Measurements from ENCODE around the gene SLC5A1.

SLC5A1 gene

DNA sequence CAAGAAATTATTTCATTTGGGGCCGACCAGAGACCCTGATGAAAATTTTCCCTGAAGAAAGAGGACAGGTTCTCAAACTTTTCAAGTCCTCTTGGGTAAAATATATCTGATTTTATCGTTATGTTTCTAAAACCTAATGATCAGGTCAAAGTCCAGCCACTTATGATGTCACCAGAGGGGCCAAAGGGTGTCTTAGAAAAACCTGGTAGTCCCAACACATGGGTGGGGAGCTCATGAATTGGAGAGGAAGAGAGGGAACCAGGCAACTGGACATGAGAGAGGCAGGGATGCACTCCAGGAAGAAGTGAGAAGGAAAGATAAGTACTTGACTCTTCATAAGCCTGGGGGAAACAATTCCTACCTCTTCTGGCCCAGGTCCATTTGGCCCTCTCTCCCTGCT is 9.2 kb downstream of the SLC5A1 start:
- DNase-seq: no peak

DNA sequence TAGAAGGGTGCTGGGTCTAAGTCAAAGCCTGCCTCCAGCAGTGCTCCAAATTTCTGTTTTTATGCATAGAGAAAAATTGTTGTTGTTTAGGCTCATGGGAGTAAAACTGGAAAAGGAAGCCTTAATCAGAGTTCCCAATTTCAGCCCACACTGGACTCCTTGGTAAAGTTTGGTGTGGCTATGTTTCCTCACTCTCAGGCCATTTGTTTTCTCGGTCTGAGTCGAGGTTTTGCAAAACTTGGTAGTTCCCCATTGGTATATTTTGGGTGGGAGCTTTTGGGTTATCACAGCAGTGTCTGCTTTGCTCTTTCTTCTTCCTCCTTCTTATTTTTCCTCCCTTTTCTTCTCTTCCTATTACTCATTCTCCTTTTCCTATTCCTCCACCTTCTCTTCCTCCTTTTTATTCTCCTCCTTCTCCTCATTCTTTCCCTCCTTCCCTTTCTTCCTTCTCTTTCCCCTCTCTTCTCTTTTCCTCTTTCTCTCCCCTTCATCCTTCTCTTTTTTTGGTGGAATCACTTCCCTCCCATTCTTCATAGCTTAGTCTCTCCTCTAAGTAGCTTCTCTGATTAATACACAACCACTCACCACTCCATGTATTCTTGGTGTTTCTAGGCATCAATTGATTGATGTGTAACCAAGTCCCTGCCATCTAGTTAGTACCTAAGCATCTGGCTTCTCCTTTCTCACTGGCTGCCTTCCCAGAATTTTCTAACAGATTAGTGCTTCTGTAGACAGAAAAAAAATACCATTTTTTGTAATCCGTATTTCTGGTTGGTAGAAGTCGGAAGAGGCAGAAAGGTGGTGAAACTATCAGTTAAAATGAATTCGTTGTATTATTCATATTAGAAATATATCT is 10.1 kb downstream of the SLC5A1 start:
- DNase-seq: no peak

DNA sequence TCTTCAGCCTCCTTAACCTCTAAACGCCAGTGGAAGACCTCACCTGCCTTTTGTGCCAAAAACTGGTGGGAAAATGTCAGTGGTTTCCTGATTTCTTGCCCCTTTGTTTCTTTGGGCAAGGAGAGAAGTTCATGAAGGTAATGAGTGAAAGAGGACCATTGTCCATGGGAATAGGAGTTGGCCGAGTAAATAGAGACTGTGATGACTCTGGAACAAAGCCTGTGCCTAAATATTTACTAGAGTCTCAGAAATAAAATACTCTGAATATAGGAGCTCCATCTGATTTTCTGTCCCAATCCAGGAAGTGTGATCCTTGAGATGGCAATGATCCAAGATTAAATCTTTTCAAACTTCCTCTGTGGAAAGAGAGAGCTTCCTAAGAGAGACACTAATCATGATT is 12.0 kb downstream of the SLC5A1 start:
- DNase-seq: no peak

DNA sequence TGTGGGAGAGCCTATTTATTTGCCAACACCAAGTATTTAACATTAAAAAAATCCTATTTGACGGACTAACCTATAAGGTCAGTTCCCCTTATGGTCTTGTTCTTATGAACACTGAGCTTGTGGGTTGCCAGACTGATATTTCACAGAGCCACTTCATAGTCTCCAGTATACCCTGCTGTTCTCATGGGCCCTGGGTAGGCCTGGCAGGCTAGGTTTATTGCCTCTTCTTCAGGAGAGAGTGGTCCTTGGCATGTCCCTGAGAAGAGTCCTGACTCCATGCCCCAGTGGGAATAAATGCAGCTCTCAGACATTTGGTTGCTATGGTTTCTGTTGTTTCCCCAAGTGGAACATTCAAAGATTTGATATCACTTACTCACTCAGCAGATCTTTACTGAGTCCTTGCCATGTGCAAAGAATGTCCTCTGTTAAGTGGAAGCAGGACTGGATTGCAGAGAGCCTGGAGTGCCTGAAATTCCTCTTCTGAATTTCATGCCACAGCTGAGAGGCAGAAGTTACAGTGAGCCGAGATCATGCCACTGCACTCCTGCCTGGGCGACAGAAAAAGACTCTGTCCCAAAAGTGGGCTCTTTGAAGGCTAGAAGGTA is 15.7 kb downstream of the SLC5A1 start:
- no peak for DNase-seq

DNA sequence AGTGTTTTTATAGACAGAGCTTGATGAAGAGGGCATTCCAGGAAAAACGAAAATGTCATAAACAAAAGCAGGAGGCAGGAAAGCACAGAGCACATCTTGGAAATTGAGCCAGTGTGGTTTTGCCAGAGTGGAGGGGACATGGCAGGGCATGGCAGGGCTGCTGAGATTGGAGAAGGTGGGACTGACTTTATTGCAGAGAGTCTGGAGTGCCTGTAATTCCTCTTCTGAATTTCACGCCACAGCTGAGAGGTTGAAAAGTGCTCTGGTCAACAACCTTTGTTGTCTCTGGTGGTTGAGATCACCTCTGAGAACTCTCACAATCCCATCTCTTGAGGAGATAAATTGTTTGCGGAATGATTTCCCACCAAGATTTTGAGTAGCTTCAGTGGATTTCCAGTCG is 16.4 kb downstream of the SLC5A1 start:
- DNase-seq: no peak

DNA sequence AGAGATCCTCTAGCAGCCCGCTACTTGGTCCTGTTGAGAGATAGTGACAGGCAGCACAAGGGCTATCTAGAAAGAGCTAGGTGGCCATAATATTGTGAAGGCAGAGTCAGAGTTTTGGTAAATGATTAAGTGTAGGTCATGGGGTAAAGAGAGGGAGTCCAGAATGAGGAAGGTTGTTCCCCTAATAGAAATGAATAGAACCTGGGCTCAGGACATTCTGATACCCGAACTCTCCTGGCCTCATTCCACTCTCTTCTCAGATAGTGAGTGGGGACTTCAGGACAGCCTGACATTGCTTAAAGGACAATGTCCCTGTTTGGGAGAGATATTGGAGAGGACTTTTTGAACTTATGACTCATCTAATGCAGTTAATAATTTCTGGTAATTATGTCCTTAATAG is 20.6 kb downstream of the SLC5A1 start:
- no peak for DNase-seq

DNA sequence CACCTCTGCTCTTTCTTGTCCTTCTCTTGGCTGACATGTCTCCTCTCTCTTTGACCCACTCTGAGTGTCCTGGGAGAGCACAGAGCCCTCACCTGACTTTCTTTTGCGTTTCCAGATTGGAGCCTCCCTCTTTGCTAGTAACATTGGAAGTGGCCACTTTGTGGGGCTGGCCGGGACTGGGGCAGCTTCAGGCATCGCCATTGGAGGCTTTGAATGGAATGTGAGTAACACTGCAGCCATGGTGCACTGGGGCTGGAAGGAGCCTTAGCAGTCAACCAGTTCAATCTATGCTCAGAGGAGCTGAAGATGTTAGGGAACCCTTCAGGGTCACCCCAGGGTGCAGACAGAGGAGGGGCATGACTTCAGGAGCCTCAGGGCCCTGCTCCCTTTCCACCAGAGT is 23.8 kb downstream of the SLC5A1 start:
- no peak for DNase-seq

DNA sequence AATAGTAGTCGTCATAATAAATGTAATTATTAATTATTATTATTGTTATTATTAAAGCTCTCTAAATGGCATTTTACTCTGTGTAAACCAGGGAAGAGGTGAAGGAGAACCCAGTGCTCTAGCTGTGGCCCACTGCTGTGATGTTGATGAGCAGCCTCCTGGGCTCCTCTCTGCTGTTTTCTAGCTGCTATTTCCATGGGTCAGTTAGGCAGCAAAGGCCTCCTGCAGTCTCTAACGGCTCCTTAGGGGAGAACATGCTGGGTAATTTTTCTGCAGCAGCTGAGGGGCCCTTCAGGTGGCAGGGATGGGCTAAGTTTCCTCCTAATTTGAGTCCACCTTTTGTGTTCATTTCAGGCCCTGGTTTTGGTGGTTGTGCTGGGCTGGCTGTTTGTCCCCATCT is 24.6 kb downstream of the SLC5A1 start:
- no peak for DNase-seq

DNA sequence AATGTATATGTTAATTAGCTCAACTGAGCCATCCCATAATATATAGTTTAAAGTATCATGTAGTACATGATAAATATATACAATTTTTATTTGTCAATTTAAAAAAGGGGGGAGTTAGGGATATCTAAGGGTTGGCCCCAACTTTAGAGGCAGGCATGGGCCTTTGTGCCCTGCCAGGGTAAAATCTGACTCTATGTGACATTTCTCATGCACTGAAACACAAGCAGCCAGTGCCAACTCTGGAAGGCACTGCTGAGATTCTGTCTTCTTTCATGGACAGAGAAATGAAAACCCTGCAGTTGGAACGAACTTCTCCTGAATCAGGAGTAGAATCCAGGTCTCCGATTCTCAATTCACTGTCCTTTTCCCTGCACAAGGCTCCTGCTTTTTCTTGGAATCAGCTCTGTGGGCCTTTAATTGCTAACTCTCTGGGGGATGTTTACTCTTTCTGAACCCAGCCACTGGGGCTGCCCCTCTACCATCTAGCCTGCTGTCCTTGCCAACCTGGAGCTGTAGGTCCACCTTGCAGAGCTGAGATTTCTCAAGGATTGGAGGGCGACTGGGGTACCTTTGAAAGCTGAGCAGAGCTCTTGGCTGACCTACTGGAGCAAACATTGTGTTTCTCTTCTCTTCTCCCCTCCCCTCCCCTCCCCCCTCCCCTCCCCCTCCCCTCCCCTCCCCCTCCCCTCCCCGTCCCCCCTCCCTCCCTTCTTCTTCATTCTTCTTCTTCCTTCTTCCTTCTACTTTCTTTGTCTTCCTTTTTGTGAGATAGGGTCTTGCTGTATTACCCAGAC is 26.7 kb downstream of the SLC5A1 start:
- no peak for DNase-seq

DNA sequence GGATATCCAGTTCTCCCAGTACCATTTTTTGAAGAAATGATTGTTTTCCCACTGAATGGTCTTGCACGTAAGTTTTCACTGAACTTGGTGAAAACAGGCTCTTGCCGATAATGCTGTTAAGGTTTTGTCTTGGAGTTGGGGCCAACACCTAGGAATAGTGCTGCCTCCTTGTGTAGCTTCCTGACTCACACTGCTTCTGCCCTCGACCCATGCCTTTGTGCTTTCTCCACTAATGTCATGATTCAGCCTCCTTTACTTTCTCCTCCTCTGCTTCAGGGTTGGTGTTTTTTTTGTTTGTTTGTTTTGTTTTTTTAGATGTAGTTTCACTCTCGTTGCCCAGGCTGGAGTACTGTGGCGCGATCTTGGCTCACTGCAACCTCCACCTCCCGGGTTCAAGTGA is 30.2 kb downstream of the SLC5A1 start:
- no peak for DNase-seq

DNA sequence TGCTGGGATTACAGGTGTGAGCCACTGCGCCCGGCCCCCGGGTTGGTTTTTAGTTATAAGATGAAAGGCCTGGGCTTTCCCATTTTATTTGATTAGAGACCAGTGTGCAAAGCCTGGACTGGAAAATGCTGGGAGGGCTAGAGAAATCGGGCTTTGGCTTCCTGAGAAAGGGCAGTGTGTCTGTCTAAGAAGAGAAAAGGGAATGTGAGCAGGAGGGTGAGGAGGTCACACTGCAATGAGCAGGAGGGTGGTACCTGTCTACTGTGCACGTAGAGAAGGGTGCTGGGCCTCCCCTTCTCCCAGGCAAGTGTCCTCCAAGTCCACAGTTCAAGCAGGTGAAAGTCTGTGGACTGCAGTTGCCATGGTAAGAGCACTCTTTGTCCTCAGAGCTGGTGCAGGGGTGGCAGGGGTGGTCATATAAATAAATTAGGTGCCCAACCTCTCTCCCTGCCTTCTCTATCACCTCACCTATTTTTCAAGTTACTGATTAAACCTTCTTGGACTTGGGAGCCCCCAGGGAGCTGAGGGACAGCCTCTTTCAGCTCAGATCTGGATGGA is 30.8 kb downstream of the SLC5A1 start:
- DNase-seq: no peak

DNA sequence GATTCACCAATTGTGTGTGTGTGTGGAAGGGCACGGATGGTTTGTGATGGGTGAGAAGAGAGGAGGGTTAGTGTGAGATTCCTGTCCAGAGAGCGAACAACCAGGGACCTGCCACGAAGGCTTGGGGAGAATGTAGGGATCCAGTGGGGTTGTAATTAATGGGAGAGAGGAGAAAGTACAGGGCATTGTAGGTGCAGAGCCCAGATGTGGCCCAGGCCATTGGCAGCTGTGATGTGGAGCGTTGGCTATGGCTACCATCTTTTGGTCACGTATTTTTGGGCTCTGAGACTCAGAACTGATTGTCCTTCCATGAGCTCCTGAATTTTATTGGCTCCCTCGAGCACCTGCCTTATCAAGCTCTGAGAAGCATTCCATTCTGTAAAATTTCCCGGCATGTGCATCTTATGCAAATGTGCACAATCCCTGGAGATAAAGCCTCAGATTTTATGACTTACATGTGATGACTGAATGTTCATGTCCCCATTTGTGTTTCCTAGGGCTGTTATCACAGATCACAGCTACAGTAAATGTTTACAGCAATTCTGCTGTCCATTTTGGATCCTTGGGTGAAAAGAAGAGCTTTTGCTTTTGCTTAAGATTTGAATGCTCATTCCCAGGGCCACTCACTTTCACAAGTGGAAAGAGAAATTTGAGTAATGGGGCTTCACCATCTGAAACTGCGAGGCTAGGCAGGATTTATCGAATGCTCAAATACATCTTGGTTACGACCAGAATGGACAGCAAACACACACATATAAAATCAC is 33.1 kb downstream of the SLC5A1 start:
- DNase-seq: no peak

DNA sequence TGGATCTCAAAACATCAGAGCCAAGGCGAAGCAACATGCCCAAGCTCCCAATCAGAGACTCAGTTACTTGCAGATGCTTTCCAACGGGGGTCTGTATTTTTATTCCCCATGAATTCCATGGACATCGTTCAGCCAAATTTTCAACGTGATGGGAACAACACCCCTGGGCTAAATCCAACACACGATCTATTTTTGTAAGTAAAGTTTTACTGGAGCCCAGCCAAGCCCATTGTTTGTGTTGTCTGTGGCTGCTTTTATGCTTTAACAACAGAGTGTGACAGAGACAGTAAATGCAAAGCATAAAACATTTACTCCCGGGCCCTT is 33.7 kb downstream of the SLC5A1 start:
- DNase-seq: no peak

DNA sequence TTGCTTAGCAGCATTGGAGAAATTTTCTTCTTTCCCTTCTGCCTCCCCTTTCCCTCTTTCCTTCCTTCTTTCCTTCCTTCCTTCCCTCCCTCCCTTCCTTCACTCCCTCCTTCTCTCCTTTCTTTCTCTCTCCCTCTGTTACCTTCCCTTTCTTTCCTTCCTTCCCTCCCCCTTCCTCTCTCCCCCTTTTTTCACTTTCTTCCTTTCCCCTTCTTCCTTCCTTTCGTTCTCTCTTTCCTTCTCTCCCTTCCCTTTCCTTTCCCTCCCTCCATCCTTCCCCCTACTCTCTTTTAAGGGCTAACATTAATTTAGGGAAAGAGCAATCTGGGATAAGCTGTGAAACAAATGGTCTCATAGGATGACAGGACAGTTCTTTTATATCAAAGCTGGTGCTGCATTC is 34.1 kb downstream of the SLC5A1 start:
- no peak for DNase-seq

DNA sequence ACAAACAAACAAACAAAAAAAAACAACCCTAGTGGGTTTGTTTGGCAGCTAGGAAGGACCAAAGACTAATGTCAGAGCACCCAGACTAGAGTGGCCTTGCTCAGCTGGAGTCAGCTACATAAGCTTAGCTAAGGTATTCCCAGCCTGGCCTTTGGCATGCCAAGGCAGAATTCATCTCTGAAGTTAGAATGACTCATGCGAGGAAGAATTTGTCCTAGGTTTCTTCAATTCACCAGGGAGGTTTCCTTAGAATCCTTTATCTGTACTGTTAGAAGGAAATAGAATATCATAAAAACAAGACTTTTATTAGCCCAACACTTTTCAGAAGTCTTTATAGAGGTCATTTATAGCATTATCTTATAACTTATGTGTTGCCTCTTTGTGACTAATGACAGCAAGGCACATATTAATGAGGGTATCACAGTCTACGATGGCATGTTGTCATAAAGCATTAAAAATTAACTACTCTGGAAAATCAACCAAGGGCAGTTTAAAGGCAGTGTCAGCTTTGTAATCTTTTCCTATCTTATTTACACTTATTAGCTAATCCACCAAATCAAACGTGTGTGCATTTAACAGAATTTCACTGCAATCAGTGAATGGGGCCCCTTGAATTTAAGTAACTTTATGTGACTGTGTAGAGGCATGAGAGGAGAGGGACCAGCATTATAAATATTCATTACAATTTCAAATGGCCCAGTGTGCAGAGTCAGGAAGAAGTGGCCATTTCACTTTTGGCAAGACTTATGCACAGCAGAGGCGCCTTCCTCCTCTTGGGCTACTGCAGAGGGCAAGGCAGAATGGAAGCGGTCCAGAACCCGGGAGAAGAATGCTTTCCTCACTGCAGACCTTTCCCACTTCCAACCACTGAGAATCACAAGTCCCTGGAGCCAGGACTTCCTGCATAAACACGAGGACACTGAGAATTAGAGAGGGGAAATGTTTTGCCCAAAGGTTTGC is 36.3 kb downstream of the SLC5A1 start:
- no peak for DNase-seq

DNA sequence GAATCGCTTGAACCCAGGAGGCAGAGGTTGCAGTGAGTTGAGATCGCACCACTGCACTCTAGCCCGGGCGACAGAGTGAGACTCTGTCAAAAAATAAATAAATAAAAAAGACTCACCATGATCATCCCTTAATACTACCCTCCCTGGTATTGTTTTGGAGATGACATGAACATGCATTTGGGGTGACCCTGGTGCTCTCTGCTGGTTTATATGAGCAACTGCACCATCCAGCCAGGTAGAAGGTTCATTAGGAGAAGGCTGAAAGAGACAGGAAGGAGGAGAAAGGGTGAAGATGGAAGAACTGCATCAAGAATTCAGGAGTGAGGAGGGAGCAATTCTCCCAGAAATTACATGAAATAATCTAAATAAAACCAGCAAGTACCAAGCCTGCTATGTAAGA is 37.8 kb downstream of the SLC5A1 start:
- DNase-seq: no peak

DNA sequence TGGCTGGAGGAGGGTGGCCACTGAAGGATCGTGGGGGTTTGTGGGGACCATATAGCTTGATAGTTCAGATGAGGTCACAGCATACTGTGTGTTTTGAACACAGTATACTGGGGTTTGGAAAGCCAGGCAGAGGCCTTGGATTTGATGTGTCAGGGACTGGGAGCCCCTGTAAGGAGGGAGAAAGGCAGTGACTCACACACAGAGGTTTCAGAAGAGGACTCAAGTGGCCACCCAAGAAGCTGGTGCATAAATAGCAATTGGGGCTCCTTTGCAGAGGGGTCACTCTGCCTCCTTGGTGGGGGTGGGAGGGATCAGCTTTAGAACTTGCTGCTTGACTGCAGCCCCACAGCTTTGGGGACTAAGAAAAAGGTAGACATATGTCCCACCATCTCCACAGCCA is 39.3 kb downstream of the SLC5A1 start:
- no peak for DNase-seq

DNA sequence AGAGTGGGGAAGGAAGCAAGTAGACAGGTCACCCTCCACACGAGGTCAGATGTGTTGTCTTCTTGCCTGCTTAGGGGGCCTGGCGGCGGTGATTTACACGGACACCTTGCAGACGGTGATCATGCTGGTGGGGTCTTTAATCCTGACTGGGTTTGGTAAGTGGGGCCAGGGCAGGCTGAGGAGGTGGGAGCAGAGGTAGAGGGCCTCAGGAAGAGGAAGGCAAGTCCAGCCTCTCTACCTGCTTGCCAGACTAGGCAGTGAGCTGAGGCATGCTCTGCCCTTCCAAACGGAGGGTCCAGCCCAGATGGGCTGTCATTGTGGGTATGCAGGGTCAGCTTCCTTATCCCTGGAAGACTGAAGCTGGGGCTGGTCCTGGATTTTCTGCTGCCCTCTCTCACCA is 39.9 kb downstream of the SLC5A1 start:
- DNase-seq: no peak

DNA sequence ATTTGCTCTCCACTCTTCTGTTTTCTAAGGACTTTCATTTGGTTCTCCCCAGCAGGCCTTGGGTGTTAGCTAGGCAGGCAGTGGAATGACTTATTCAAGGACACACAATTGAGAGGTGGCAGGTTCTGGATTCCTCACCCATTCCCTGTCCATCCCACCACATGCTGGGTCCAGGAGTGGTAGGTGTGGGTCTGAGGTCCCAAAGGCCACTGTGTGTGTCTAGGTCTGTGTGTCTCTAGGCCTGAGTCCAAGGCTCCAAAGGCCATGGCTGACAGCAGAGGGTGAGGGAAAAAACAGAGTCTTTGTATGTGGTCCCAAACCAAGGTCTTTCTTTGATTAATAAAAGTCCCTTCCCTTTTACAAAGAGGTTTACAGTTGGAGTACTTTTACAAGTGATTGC is 40.8 kb downstream of the SLC5A1 start:
- no peak for DNase-seq

DNA sequence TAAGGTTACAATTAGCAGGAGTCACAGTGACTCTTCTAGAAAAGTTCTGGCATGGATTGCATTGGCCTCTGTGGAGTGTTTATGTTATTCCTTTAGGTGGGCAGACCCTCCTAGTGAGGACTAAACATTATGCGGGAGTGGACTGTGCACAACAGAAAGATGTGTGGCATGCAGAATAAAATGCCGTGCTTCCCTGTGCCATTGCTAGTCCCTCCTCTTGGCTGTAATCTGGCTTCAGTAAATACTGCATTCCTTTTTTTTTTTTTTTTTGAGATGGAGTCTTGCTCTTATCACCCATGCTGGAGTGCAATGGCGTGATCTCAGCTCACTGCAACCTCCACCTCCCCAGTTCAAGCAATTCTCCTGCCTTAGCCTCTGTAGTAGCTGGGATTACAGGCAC is 45.0 kb downstream of the SLC5A1 start:
- DNase-seq: no peak

DNA sequence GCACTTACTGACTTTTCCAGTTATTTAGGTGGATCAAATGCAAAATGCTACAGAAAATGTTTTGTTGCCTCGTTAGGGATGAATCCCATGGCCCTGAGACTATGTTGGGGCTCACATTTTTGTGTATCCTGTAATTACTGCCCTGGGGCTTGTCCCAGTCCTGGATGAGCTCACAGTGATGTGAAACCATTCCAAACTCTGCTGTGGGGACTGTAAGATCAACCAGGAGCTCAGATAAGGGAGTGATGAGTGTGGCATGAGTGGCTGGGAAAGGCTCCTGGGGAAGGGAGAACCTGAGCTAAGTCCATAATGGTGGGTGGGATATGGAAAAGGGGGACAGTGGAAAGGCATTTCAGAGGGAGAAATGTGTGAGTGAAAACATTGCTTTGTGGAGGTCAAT is 54.0 kb downstream of the SLC5A1 start:
- DNase-seq: no peak
